HG02973 (cell line): ENCODE results near the gene PGPEP1.
"Not testable (repeated sequence)": the region's sequence is repeated elsewhere in the genome, so short reads cannot be mapped to it uniquely, and the experiment has no call there.

Experiments
- ATAC-seq: cut with Tn5 transposase; IDR thresholded peaks from one replicate; pipeline ENCODE4 v1.9.1; 2021; ENCODE audit warnings: moderate library complexity; ENCODE audit not compliant: unreplicated experiment

Gene PGPEP1

GRCh38 chr19:18308051-18308947 is 32.1 kb upstream of the PGPEP1 start:
- no peak for ATAC-seq

DNA sequence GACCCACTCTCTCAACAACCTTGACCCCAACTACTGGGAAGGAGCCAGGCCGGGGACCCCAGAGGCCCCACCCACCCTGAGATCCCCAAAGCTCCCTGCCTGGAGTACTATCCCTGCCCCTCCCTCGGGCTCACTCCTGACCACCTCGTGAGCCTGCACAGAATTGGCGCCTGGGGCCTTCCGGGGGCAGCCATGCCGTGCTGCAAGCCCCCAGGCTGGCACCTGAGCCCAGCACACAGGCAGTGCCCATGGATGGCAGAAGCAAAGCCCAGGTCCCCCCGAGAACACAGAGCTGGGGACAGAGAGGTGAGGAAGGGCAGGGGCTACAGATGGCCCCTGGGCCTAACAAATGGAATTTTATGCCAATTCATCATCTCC is 31.5 kb upstream of the PGPEP1 start:
- ATAC-seq, result no peak

DNA sequence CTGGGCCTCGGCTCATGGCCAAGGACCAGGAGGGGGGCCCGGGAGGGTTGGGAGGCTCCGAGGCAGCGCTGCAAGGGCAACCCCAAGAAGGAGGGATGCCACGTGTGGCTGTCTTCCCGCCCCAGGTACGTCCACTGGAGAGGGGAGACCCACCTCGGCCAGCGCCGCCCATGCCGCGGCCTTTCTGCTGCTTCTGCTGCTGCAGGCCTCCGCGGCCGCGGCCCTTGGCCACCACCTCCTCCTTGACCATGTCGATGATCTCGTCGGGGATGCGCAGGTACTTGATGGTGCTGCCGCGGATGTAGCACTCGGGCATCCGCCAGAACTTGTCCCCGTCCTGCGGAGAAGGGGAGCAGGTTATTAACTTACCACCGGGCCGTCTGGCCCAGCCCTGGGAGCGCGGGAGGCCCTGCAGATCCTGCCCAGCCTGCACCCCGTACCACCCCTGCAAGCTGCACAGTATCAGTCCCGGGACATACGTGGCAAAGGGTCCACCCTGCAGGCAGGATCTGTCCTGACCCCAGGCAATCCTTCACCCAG is 30.8 kb upstream of the PGPEP1 start:
- ATAC-seq, result no peak

DNA sequence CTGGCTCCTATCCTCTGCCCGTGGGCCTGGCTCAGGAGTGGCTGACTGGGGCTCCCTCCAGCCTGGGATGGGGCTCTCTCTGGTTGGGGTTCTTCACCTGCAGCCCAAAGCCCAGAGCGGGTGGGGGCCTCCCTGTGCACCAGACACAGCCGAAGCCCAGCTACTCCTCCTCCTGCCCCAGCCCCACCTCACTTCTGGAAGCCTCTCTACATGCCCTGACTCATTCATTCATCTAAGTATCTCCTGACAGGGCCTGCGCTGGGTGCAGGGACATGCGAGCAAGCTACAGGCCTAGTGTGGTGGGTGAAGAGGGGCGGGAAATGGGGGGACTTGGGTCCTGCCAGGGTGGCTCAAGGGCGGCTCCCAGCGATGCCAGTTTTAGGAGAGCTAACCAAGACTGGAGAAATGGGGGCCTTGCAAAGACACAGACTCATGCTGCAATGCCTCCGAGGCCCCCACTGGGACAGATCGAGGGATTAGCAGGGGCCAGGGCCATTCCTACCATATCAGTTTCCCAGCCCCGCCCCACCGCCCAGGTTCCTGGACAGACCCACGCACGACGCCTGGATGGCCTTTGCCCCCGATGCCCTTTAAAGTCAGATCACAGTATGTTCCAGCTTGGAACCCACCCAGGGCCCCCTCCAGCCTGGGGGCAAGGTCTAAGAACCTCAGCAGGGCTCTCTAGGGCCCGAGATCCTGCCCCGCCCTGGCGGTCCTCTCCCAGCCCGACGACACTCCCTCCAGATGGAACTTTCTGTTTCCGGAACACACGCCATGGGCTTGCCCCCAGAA is 30.1 kb upstream of the PGPEP1 start:
- ATAC-seq, result no peak

GRCh38 chr19:18310966-18311365 is 29.4 kb upstream of the PGPEP1 start:
- no peak for ATAC-seq

GRCh38 chr19:18311502-18312091 is 28.8 kb upstream of the PGPEP1 start:
- no peak for ATAC-seq

DNA sequence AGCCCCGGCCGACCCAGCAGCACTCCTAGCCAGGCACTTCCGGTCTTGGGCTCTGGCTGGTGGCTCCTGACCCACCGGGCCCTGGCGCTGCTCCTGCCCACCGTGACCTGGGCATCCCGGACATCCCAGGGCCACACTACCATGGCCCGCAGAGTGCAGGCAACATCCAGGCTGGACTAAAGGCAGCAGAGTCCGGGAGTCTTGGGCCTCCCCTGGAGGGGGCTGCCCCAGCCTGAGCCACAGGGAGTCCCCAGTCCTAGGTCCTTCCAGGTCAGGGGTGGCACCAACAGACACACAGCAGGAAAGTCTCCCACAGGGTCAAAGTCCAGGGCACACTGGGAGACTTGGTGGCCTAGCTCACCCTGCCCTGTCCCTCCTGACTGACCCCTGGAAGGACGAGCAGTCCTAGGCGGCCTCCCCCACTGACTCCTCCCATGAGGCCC is 28.3 kb upstream of the PGPEP1 start:
- no peak for ATAC-seq

GRCh38 chr19:18313398-18313797 is 27.0 kb upstream of the PGPEP1 start:
- ATAC-seq, result no peak

GRCh38 chr19:18317961-18318800 is 22.2 kb upstream of the PGPEP1 start:
- ATAC-seq, result no peak

DNA sequence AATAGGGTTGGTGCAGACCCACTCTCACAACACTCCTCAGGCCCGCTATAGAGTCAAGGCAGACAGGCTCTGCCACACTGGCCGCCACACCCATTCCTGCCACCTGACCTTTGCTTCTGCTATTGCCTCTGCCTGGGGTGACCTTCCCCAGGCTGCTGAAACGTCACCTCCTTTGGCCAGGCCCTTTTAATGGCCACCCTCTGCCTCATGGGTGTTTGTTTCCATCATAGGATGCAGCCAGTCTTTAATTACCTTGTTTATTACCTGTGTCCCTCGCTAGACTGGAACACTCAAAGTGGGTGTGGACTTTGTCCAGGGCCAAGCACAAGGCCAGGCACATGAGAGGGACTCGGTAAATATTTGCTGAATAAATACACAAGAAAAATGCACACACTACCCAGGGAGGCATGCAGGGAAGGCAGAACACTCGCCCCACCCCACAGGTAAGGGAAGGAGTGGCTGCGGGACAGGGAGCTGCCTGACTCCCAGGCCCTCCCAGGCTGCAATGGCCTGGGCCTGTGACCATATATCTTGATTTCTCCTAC is 20.7 kb upstream of the PGPEP1 start:
- no peak for ATAC-seq

DNA sequence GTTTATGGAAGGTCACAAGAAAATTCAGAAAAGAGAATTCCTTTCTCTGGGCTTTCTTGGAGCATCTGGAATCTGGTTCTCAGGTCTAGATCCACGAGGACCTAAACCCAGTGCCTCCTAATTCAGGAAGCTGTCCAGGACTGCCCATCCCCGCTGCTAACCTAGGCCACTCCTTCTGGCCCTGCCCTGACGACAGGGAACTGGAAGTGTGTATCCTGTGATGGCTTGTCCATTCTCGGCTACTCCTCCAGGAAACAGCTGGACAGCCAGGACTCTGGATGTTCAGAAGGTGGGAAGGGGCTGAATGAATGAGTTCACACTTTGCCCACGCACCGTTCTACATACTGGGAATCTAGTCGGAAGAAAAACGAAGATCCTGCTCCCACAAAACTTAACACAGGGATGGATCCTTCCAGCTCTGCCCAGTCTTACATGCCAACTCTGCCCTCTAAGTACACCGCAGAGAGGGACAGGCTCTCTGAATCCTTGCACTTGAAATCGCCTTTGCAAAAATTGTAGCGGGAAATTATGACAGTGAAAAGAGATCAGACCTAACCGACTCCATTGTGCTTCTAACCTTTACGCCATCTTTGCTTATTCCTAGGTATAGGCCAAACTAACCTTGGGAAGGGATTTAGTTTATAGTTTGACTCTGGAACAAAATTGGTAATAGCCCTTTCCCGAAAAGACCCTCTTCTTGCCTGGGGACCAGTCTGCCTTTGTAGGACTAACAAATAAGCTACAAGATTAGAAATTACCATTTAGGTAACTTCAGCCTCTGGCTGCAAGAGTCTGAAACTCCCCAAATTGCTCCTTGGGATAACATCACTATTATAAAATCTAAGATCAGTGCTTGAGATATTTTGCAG is 19.3 kb upstream of the PGPEP1 start:
- ATAC-seq, result no peak

DNA sequence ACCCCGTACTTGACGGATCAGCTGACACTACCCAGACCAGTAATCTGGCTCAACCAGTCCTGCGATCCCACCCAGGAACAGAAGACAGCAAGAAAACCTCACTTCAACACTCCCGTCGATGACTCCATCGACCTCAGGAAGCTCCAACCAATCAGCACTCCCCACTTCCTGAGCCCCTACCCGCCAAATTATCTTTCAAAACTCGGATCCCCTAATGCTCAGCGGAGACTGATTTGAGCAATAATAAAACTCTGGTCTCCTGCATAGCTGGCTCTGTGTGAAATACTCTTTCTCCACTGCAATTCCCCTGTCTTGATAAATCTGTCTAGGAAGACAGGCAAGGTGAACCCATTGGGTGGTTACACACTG is 18.7 kb upstream of the PGPEP1 start:
- ATAC-seq, result no peak

GRCh38 chr19:18322318-18322758 is 18.1 kb upstream of the PGPEP1 start:
- ATAC-seq, result peak; percentile 25

GRCh38 chr19:18322759-18323460 is 17.5 kb upstream of the PGPEP1 start, which contains the start of gene LSM4:
Gene LSM4 (minus strand): TSS chr19:18323076. CDS start chr19:18323020, 56 bp downstream.
- peak; percentile 88 for ATAC-seq

DNA sequence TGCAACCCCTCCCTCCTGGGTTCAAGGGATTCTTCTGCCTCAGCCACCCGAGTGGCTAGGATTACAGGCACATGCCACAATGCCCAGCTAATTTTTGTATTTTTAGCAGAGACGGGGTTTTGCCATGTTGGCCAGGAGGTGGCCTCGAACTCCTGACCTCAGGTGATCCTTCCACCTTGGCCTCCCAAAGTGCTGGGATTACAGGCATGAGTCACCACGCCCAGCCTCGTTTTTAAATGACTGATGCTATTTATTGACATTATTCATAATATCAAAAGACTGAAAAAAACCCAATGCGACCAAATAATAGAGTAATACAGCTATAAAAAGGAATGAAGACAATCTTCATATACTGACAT is 16.0 kb upstream of the PGPEP1 start:
- ATAC-seq, result not testable (repeated sequence)

- no peak for ATAC-seq
Measured at GRCh38 chr19:18326772-18327171, 13.6 kb upstream of the PGPEP1 start.

- ATAC-seq, result peak; percentile 84
Measured at GRCh38 chr19:18328340-18329034, 11.9 kb upstream of the PGPEP1 start.

GRCh38 chr19:18329035-18329376 is 11.4 kb upstream of the PGPEP1 start:
- no peak for ATAC-seq
